H9 (cell line): ENCODE measurements around the gene TGFB3. TPM values are rescaled to one million over a fixed set of nuclear protein-coding genes. Genes with fewer than 3 reads are reported as not detected.

Experiments
- DNase-seq: peaks from one replicate; pipeline ENCODE4 v3.0.0-alpha.2; 2017
- H2AFZ ChIP-seq: one replicate; pipeline ENCODE4 v1.6.1; 2013; ENCODE audit warnings: mild to moderate bottlenecking, low read length, control low read depth, moderate library complexity
- H2AK5ac ChIP-seq: 2 replicates; pipeline ENCODE4 v1.6.1; 2013; ENCODE audit warnings: low read length, control low read depth, mixed read lengths; ENCODE audit not compliant: insufficient read length
- H2BK120ac ChIP-seq: one replicate; pipeline ENCODE4 v1.6.1; 2013; ENCODE audit warnings: low read depth, mild to moderate bottlenecking, low read length, control low read depth, inconsistent platforms; ENCODE audit not compliant: poor library complexity, severe bottlenecking
- H2BK12ac ChIP-seq: 2 replicates; pipeline ENCODE4 v1.6.1; 2013; ENCODE audit warnings: low read length, control low read depth, mixed read lengths, low read depth; ENCODE audit not compliant: insufficient read length
- H2BK15ac ChIP-seq: 2 replicates; pipeline ENCODE4 v1.6.1; 2013; ENCODE audit warnings: low read depth, low read length, control low read depth
- H2BK20ac ChIP-seq: one replicate; pipeline ENCODE4 v1.6.1; 2013; ENCODE audit warnings: low read depth, mild to moderate bottlenecking, low read length, control low read depth, inconsistent platforms; ENCODE audit not compliant: poor library complexity, severe bottlenecking
- H2BK5ac ChIP-seq: 2 replicates; pipeline ENCODE4 v1.6.1; 2013; ENCODE audit warnings: low read length, control low read depth, mixed read lengths; ENCODE audit not compliant: insufficient read length
- H3K14ac ChIP-seq: 2 replicates; pipeline ENCODE4 v1.6.1; 2013; ENCODE audit warnings: low read length, control low read depth; ENCODE audit not compliant: insufficient read depth
- H3K18ac ChIP-seq: 2 replicates; pipeline ENCODE4 v1.6.1; 2013; ENCODE audit warnings: low read depth, mild to moderate bottlenecking, mixed read lengths, low read length, control low read depth; ENCODE audit not compliant: insufficient read length
- H3K23ac ChIP-seq: 2 replicates; pipeline ENCODE4 v1.6.1; 2013; ENCODE audit warnings: low read length, control low read depth, mixed read lengths, low read depth; ENCODE audit not compliant: insufficient read length
- H3K23me2 ChIP-seq: 2 replicates; pipeline ENCODE4 v1.6.1; 2013; ENCODE audit warnings: low read depth, mild to moderate bottlenecking, mixed read lengths, low read length, control low read depth; ENCODE audit not compliant: insufficient read length, poor library complexity, severe bottlenecking
- H3K27ac ChIP-seq: 2 replicates; pipeline ENCODE4 v1.5.1; 2013; ENCODE audit warnings: low read length, control low read depth, mixed read lengths, low read depth; ENCODE audit not compliant: insufficient read length
- H3K27me3 ChIP-seq: 2 replicates; pipeline ENCODE4 v1.6.1; 2013; ENCODE audit warnings: low read length, control low read depth, inconsistent platforms; ENCODE audit not compliant: insufficient read depth
- H3K4ac ChIP-seq: 2 replicates; pipeline ENCODE4 v1.6.1; 2013; ENCODE audit warnings: low read depth, mild to moderate bottlenecking, control low read depth, inconsistent platforms, low read length, moderate library complexity
- H3K4me1 ChIP-seq: 2 replicates; pipeline ENCODE4 v1.6.1; 2013; ENCODE audit warnings: low read length, control low read depth, inconsistent platforms; ENCODE audit not compliant: insufficient read depth
- H3K4me2 ChIP-seq: 2 replicates; pipeline ENCODE4 v1.6.1; 2013; ENCODE audit warnings: low read length, control low read depth, mixed read lengths; ENCODE audit not compliant: insufficient read length, insufficient read depth
- H3K56ac ChIP-seq: 2 replicates; pipeline ENCODE4 v1.6.1; 2013; ENCODE audit warnings: low read depth, mild to moderate bottlenecking, mixed read lengths, low read length, control low read depth; ENCODE audit not compliant: insufficient read length
- H3K79me1 ChIP-seq: 2 replicates; pipeline ENCODE4 v1.6.1; 2013; ENCODE audit warnings: low read depth, mild to moderate bottlenecking, moderate library complexity, low read length, control low read depth, inconsistent platforms; ENCODE audit not compliant: insufficient read depth, poor library complexity, severe bottlenecking
- H3K79me2 ChIP-seq: 2 replicates; pipeline ENCODE4 v1.6.1; 2013; ENCODE audit warnings: low read length, control low read depth, inconsistent platforms; ENCODE audit not compliant: insufficient read depth
- H3K9ac ChIP-seq: 2 replicates; pipeline ENCODE4 v1.6.1; 2013; ENCODE audit warnings: low read length, control low read depth, mixed read lengths; ENCODE audit not compliant: insufficient read length; ENCODE audit errors: extremely low read depth
- H3K9me3 ChIP-seq: one replicate; pipeline ENCODE4 v1.6.1; 2013; ENCODE audit warnings: low read depth, low read length, inconsistent platforms; ENCODE audit not compliant: control insufficient read depth
- H3T11ph ChIP-seq: one replicate; pipeline ENCODE4 v1.6.1; 2013; ENCODE audit warnings: mild to moderate bottlenecking, low read length, control low read depth, inconsistent platforms
- H4K20me1 ChIP-seq: one replicate; pipeline ENCODE4 v1.6.1; 2013; ENCODE audit not compliant: control insufficient read depth, insufficient read length, insufficient read depth
- H4K5ac ChIP-seq: 2 replicates; pipeline ENCODE4 v1.6.1; 2013; ENCODE audit warnings: low read depth, mild to moderate bottlenecking, mixed read lengths, low read length, control low read depth; ENCODE audit not compliant: insufficient read length
- H4K8ac ChIP-seq: replicated peaks from 2 replicates; pipeline ENCODE4 v1.6.1; 2013; ENCODE audit warnings: low read length, control low read depth, mixed read lengths, low read depth; ENCODE audit not compliant: insufficient read length
- H4K91ac ChIP-seq: 2 replicates; pipeline ENCODE4 v1.6.1; 2013; ENCODE audit warnings: low read depth, mild to moderate bottlenecking, moderate library complexity, mixed read lengths, low read length, control low read depth; ENCODE audit not compliant: insufficient read length
- H3K27ac Mint-ChIP-seq, 3 experiments: 2 replicates in 2 of 3; 3 replicates in 1 of 3; pipeline ENCODE4 v1.8.0; 2020 to 2021; ENCODE audit warnings: mixed read lengths in 3 of 3, mild to moderate bottlenecking in 1 of 3, moderate library complexity in 1 of 3
- H3K27me3 Mint-ChIP-seq: 2 replicates; pipeline ENCODE4 v1.8.0; 2021; ENCODE audit warnings: low read depth, mild to moderate bottlenecking, moderate library complexity, mixed read lengths
- H3K36me3 Mint-ChIP-seq, 3 experiments: 2 replicates in 2 of 3; 3 replicates in 1 of 3; pipeline ENCODE4 v1.8.0; 2020 to 2021; ENCODE audit warnings: low read depth in 3 of 3, mixed read lengths in 3 of 3; ENCODE audit not compliant: insufficient read depth in 1 of 3
- H3K4me1 Mint-ChIP-seq, 2 experiments: 2 replicates each; pipeline ENCODE4 v1.8.0; 2020; ENCODE audit warnings: mixed read lengths in 2 of 2
- H3K4me3 Mint-ChIP-seq, 2 experiments: 2 replicates in 1 of 2; 3 replicates in 1 of 2; pipeline ENCODE4 v1.8.0; 2020 to 2021; ENCODE audit warnings: mild to moderate bottlenecking in 2 of 2, mixed read lengths in 2 of 2, moderate library complexity in 1 of 2
- H3K9me3 Mint-ChIP-seq, 2 experiments: 2 replicates in 1 of 2; 3 replicates in 1 of 2; pipeline ENCODE4 v1.8.0; 2020; ENCODE audit warnings: mild to moderate bottlenecking in 2 of 2, mixed read lengths in 2 of 2, moderate library complexity in 1 of 2
- WGBS: extraction: QIAGEN DNeasy Blood & Tissue Kit; methylation state at CpG from one replicate; pipeline ENCODE4 v1.1.7; 2013; ENCODE audit warnings: missing lambda C conversion rate, low lambda C conversion rate, mixed read lengths; ENCODE audit not compliant: insufficient read length; ENCODE audit errors: extremely low coverage; 5-methylcytosine and 5-hydroxymethylcytosine counted together
- total RNA-seq: library from RNA; stranded (reverse); gene quantifications from 2 replicates; pipeline ENCODE4 v1.2.1, GENCODE V29; 2021
- TF ChIP-seq, protein P1 (sequence below): fragments of 200-600 bp; sonication (generic); conservative IDR thresholded peaks from 3 replicates; pipeline ENCODE4 v1.8.0; 2021; ENCODE audit warnings: antibody characterized with exemption, mild to moderate bottlenecking

Gene TGFB3
- total RNA-seq, 1 experiment from 2014 or later = 0.37 TPM

GRCh38 chr14:75968456-75968855 is 13.3 kb downstream of the TGFB3 start:
- Histone ChIP-seq H2AK5ac (no peak overlapping the region), H3T11ph (no peak overlapping the region), H3K9me3 (no peaks in the 10 kb centered on the region), H3K79me1 (no peaks in the 10 kb centered on the region), H4K8ac (no peak overlapping the region), H3K18ac (no peak overlapping the region), H3K23me2 (no peaks in the 10 kb centered on the region), H3K9ac (no peak overlapping the region), H2BK15ac (no peak overlapping the region), H2AFZ (no peak overlapping the region), H2BK12ac (no peak overlapping the region), H3K79me2 (no peaks in the 10 kb centered on the region; the same call in 1 of the 2 replicates), H2BK20ac (no peak overlapping the region), H3K4me2 (no peak overlapping the region), H3K4ac (no peak overlapping the region), H2BK5ac (no peak overlapping the region), H2BK120ac (no peak overlapping the region), H3K4me1 (peaks cover 5% of the 10 kb centered on the region; the same call in 1 of the 2 replicates), H3K23ac (no peak overlapping the region), H4K5ac (no peak overlapping the region), H4K20me1 (no peaks in the 10 kb centered on the region), H3K27ac (no peak overlapping the region), H3K56ac (no peak overlapping the region), H3K27me3 (no peaks in the 10 kb centered on the region), H3K14ac (no peak overlapping the region), H4K91ac (no peak overlapping the region)
- TF ChIP-seq, protein P1, sequence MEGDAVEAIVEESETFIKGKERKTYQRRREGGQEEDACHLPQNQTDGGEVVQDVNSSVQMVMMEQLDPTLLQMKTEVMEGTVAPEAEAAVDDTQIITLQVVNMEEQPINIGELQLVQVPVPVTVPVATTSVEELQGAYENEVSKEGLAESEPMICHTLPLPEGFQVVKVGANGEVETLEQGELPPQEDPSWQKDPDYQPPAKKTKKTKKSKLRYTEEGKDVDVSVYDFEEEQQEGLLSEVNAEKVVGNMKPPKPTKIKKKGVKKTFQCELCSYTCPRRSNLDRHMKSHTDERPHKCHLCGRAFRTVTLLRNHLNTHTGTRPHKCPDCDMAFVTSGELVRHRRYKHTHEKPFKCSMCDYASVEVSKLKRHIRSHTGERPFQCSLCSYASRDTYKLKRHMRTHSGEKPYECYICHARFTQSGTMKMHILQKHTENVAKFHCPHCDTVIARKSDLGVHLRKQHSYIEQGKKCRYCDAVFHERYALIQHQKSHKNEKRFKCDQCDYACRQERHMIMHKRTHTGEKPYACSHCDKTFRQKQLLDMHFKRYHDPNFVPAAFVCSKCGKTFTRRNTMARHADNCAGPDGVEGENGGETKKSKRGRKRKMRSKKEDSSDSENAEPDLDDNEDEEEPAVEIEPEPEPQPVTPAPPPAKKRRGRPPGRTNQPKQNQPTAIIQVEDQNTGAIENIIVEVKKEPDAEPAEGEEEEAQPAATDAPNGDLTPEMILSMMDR = no peak
- no peaks in the 10 kb centered on the region for H3K27me3 Mint-ChIP-seq
- H3K36me3 Mint-ChIP-seq = no peaks in the 10 kb centered on the region
- H3K4me3 Mint-ChIP-seq = no peak overlapping the region
- peaks cover 7 to 11% of the 10 kb centered on the region in 2 experiments for H3K4me1 Mint-ChIP-seq
- H3K9me3 Mint-ChIP-seq = no peaks in the 10 kb centered on the region
- no CpG with 5 or more reads among the region's 4 CpGs for WGBS
- no peak for DNase-seq
- H3K27ac Mint-ChIP-seq = no peak overlapping the region
